IPS-15b (cell line): ENCODE measurements around the gene CAMK2B.

Source experiments
- H3K27me3 ChIP-seq: one replicate; pipeline ENCODE4 v1.6.1; 2013; ENCODE audit warnings: low read length; ENCODE audit not compliant: control insufficient read depth, insufficient read depth
- H3K36me3 ChIP-seq: one replicate; pipeline ENCODE4 v1.6.1; 2013; ENCODE audit warnings: low read length; ENCODE audit not compliant: control insufficient read depth, insufficient read depth
- H3K4me1 ChIP-seq: one replicate; pipeline ENCODE4 v1.6.1; 2013; ENCODE audit warnings: mild to moderate bottlenecking, low read length; ENCODE audit not compliant: control insufficient read depth, insufficient read depth
- H3K4me3 ChIP-seq: one replicate; pipeline ENCODE4 v1.5.1; 2013; ENCODE audit warnings: low read depth, low read length
- H3K9ac ChIP-seq: one replicate; pipeline ENCODE4 v1.6.1; 2013; ENCODE audit warnings: low read depth, mild to moderate bottlenecking, low read length
- H3K9me3 ChIP-seq: one replicate; pipeline ENCODE4 v1.6.1; 2013; ENCODE audit warnings: mild to moderate bottlenecking, low read length; ENCODE audit not compliant: control insufficient read depth, insufficient read depth

CAMK2B gene

DNA sequence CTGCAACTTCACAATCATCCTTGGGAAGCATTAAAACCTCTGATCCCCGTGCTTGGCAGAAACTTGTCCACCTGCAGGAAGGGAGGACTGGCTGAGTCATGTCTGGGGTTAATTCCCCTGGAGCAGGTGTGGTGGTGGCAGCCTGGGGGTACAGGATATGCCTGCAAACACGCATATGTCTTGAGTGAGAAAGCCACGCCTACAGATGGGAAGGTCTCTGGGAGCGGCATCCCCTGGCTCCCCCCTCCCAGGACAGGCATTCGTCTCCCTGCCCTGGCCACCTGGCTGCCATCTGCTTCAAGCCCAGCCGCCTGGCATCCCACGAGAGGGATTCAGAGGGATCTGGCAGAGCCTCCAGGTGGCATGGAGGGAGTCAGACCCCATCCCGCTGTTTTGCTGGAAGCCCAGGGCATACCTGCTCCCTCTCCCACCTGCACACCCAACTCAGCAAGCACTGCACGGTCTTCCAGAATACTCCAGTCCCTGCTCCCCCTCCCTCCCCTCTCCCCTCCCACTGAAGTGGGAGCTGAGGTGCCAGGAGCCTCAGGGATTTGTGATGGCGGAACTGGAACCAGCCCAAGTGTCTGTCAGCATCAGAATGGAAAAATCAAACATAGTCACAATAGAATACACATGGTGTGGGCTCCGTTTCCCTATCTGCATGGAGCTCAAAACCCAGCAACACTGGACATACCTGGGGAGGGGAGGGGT is 61.0 kb downstream of the CAMK2B start:
- no peaks in the 10 kb centered on the region for H3K27me3 ChIP-seq
- H3K9me3 ChIP-seq, result no peaks in the 10 kb centered on the region
- H3K36me3 ChIP-seq, result no peaks in the 10 kb centered on the region
- H3K9ac ChIP-seq, result no peak overlapping the region
- no peaks in the 10 kb centered on the region for H3K4me1 ChIP-seq
- H3K4me3 ChIP-seq, result no peak overlapping the region

DNA sequence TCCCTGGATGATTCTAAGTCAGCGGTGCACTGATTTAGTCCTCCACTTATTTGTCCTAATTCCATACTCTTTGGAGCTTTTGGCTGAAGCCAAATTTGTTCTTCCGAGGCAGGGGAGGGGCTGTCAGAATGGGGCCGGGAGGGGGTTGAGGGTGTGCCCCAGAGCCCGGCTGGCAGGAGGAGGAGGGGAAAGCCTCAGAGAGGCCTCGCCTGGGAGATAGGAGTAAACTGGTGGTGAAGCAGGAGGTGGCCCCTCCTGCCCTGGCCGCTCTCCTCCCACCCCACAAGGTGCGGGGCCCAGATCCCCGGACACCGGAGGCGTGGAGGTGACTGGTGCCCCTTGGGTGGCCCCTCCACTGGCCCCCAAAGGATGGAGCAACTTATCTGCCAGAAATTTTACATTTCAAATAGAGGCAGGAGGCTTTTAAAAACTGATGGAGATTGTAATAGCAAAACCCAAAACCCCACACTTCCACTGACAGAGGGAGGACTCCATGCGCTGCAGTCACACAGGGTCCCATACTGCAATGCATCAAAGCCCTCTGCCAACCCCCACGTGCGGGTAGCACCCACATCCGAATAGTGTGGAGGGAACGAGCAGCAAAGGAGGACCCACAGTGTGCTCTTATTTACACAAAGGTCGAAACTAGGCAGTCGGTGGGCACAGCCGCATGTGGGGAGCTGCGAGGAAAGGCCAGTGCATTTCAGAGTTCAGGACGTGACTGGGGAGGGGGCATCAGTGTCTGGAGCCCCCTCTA is 61.9 kb downstream of the CAMK2B start:
- H3K4me3 ChIP-seq, result no peak overlapping the region
- H3K36me3 ChIP-seq, result no peaks in the 10 kb centered on the region
- no peaks in the 10 kb centered on the region for H3K27me3 ChIP-seq
- no peaks in the 10 kb centered on the region for H3K4me1 ChIP-seq
- no peaks in the 10 kb centered on the region for H3K9me3 ChIP-seq
- H3K9ac ChIP-seq, result no peak overlapping the region

DNA sequence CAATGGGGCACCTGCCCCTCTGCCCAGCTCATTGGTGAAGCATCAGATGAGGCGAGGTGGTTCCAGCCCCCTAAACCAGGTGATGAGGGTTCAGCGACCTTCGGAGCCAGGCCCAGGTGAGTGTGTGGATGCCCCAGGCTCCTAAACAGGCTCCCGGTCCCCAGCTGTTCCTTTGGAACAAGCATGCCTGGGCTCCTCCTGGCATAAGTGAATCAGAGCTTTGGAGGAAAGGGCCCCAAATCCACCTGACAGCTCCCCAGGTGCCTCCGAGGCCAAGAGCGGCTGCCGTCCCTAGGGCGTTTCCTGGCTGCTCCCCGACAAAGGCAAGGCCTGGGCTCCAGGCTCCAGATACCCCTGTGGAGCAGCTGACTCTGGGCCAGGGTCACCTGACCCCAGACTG is 63.4 kb downstream of the CAMK2B start:
- no peaks in the 10 kb centered on the region for H3K36me3 ChIP-seq

DNA sequence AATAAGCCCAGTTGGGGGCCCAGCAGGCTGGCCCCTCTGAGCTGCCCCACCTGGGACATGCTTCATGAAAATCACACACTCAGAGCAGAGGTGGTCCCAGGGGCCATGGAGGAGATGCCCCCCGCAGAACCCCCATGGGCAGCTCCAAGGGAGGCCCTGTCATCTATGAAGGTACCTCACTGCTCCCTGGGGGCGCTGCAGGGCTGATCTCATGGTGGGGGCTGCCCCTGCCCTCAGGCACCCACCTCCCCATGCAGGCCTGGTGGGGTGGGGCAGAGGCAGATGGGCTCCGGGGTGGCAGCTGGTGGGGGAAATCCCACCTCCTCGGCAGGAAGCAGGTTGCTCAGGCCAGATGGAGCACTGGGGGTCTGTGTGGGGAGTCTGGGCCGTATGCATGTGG is 64.2 kb downstream of the CAMK2B start:
- Histone ChIP-seq H3K9me3 (no peaks in the 10 kb centered on the region), H3K4me1 (no peaks in the 10 kb centered on the region), H3K4me3 (no peak overlapping the region), H3K36me3 (no peaks in the 10 kb centered on the region), H3K27me3 (no peaks in the 10 kb centered on the region), H3K9ac (no peak overlapping the region)

More for the DNA sequence above, 63.4 kb downstream of the CAMK2B start:
- Histone ChIP-seq H3K9ac (no peak overlapping the region), H3K27me3 (no peaks in the 10 kb centered on the region), H3K4me3 (no peak overlapping the region), H3K9me3 (no peaks in the 10 kb centered on the region), H3K4me1 (no peaks in the 10 kb centered on the region)

DNA sequence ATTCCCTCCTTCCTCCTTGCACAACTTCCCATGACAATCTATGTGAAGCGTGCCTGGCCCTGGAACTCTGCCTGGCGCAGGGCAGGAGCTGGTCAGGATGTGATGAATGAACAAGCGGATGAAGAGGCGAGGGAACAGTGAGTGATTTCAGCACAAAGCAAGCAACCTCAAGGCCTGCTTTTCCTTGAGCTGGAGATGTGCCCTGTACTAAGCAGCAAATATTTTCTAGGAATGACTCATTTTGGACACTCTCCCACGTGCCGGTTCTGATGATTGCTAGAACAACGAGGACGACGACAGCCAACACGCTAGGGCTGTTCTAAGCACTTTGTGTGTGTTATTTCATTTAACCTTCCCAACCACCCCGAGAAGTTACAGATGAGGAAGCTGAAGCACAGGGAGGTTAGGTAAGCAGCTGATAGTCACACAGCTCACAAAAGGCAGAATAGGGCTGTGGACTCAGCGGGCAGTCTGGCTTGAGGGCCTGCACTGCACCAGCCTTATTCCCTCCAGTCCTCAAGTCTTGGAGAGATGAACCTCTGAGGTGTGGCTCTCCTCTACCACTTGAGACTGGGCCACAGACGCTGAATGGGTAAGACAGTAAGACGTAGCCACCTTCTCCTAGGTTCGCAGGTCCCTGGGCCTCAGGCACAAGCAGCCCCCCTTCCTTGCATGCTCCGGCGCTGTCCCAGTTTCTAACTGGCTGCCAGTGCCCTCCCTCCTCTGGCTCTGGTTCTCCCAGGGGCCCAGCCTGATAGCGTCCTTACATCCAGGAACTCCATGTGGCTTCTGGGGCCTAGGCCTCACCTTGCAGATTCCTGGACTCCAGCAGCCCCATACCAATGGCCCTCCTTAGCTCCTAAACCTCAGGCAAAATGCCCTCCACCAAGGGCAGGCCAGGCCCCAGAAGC is 65.6 kb downstream of the CAMK2B start:
- H3K27me3 ChIP-seq, result no peaks in the 10 kb centered on the region
- no peaks in the 10 kb centered on the region for H3K9me3 ChIP-seq
- H3K4me1 ChIP-seq, result no peaks in the 10 kb centered on the region
- H3K36me3 ChIP-seq, result no peaks in the 10 kb centered on the region
- no peak overlapping the region for H3K4me3 ChIP-seq
- H3K9ac ChIP-seq, result no peak overlapping the region

DNA sequence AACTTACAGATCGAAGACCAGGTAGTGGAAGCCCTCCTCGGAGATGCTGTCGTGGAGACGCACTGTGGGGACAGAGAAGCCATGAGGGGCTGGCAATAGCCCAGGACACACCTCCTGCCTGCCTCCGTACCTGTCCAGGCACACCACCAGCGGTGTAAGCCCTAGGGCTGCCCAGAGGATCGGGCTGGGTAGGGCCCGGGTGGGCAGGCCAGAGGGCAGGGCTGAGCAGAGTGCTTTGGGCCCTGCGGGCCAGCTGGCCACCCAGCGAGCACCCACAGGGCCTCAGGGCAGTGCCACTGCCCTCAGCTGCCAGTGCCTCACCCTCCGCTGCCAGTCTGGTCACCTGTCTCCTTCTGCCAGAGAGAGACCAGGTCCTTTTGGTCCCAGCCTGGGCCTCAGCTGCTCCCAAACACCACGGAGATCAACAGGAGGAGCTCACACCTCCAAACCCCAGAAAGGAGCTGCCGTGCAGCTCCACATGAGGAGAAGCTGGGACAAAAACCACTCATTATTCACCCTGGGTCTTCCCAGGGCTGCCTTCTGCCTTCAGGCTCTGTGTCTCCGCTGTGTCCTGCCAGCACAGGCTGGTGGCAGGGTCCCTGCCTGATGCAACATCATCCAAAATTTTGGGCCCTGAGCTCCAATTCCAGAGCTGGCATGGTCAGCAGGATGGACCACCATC is 66.4 kb downstream of the CAMK2B start:
- H3K4me1 ChIP-seq, result no peaks in the 10 kb centered on the region

DNA sequence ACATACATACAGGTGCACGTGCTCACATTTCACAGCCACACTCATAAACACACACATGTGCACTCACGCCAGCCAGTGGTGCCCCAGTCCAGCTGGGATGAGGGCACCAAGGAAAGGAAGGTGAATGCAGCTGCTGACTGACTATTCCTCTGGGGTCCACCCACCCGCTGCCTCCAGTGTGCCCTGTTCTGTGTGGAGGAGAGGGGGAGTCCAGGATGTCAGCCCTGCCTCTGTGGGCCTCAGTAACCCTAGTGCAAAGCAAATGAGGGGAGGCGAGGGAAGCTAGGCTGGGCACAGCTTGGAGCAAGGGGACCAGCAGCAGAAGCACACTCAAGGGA is 67.0 kb downstream of the CAMK2B start:
- Histone ChIP-seq H3K27me3 (no peaks in the 10 kb centered on the region), H3K4me3 (no peak overlapping the region), H3K4me1 (no peaks in the 10 kb centered on the region), H3K9ac (no peak overlapping the region), H3K36me3 (no peaks in the 10 kb centered on the region), H3K9me3 (no peaks in the 10 kb centered on the region)

More for the DNA sequence above, 66.4 kb downstream of the CAMK2B start:
- no peaks in the 10 kb centered on the region for H3K27me3 ChIP-seq
- H3K36me3 ChIP-seq, result no peaks in the 10 kb centered on the region
- H3K4me3 ChIP-seq, result no peak overlapping the region
- H3K9ac ChIP-seq, result no peak overlapping the region
- no peaks in the 10 kb centered on the region for H3K9me3 ChIP-seq

DNA sequence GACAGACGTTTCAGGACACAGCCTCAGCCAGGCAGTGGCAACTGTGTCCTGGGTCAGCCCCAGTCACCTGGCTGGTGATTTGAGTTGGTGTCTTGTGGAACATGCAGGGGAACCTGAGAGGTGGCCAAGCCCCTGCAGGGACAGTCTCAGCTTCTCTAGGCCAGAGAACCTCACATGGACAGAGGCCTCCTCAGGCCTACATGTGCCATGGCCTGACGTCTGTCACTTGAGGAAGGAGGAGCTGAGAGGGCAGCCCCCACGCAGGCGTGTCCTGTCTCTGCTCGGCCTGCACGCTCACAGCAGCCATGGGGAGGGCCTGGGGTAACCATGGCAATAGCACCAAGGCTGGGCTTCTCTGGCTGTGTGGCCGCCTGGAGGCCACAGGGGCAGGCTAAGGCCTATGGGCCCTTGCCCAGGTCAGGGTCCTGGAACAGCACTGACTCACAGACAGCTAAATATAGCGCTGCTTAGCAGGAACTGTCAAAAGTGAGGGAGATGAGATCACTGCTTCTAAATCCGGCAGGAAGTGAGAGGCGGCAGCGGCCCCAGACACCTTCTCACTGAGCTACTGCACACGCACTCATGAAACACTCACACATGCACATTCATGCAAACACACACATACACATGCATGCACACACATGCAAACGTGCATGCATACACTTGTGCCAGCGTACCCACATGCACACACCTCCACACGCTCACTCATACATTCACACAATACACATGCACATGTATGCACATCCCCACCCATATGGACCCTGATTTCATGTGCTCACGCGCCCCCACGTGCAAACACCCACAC is 67.6 kb downstream of the CAMK2B start:
- Histone ChIP-seq H3K4me1 (no peaks in the 10 kb centered on the region), H3K9ac (no peak overlapping the region), H3K27me3 (no peaks in the 10 kb centered on the region), H3K36me3 (no peaks in the 10 kb centered on the region), H3K9me3 (no peaks in the 10 kb centered on the region), H3K4me3 (no peak overlapping the region)

DNA sequence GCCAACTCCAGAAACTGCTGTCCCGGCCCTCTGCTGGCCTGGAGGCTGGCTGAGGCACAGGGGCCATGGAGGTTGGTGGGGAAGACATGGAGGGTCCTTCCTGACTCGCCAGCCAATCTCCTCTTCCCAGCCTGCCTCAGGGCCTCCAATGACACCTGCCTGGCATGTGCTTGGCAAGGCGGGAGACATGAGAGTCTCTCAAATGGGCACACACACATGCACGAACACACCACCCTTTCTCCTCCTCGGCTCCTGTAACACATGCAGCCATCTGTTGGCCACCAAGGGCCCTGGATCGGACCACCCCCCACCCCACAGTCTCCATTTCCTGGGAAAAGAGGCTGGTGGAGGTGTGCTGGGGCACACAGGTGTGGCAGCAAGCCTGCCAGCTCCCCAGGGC is 68.2 kb downstream of the CAMK2B start:
- Histone ChIP-seq H3K4me1 (no peaks in the 10 kb centered on the region), H3K4me3 (no peak overlapping the region), H3K27me3 (no peaks in the 10 kb centered on the region), H3K9ac (no peak overlapping the region), H3K36me3 (no peaks in the 10 kb centered on the region), H3K9me3 (no peaks in the 10 kb centered on the region)

DNA sequence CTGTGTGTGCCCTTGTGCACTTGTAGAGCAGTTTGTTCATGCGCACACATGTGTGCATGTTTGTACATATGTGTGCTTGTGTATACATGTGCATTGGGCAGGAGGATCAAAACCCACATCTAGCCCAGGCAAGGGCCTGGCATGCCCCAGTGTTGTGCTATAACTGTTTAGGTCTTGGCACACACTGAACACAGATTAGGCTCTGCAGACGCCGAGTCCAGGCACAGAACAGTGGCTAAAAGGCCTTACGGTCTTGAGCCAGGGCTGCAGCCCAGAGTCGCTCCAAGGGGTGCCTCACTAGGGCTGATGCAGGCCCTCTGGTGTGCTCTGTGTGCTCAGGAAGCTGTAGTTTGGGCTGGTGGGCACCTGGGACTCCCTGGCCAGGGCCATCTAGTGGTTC is 68.9 kb downstream of the CAMK2B start:
- Histone ChIP-seq H3K9ac (no peak overlapping the region), H3K9me3 (no peaks in the 10 kb centered on the region), H3K36me3 (no peaks in the 10 kb centered on the region), H3K4me3 (no peak overlapping the region), H3K4me1 (no peaks in the 10 kb centered on the region), H3K27me3 (no peaks in the 10 kb centered on the region)

DNA sequence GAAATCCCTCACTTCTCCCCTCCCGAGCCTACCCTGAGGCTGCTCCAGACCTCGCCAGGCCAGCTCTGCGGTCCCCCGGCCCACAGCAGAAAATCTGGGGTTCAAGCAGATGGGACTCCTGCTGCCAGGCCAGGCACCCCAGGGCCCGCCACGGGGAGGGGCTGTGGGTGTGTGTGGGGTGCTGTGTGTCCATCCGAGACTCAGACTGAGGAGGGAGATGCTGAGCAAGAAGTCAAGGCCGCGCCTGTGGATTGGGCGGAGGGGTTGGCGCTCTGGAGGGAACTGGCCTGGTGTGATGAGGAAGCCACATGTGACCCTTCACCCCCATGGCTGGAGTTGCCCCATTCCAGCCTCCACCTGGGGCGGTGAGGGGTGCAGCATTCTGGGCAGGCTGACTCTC is 73.5 kb downstream of the CAMK2B start:
- Histone ChIP-seq H3K9ac (no peak overlapping the region), H3K4me1 (no peaks in the 10 kb centered on the region), H3K4me3 (no peak overlapping the region), H3K9me3 (no peaks in the 10 kb centered on the region), H3K36me3 (no peaks in the 10 kb centered on the region), H3K27me3 (no peaks in the 10 kb centered on the region)
